A549 treated with CpdA at 1 μM for 4 hours (cell line): ENCODE results near the gene ZMYND10. TPM values are rescaled to one million over a fixed set of nuclear protein-coding genes. Genes with fewer than 3 reads are reported as not detected.

Experiments
- total RNA-seq: library from RNA; stranded (reverse); fragments of 200-300 nt; extraction: Qiagen RNA extraction; gene quantifications from 5 replicates; pipeline ENCODE4 v1.2.3, GENCODE V29; 2022; ENCODE audit warnings: low read depth

Gene ZMYND10
- total RNA-seq: 0.36 to 1.3 TPM (median 0.91 TPM) in 5 replicates

GRCh38 chr3:50345586-50346234 lies at the start of gene ZMYND10:
Gene ZMYND10 (minus strand): TSS chr3:50345732. CDS start chr3:50345579, 153 bp downstream.

GRCh38 chr3:50358911-50359759 lies 13.6 kb upstream of the ZMYND10 start, which contains the start of gene TMEM115:
Gene TMEM115 (minus strand): TSS chr3:50359521. CDS start chr3:50359063, 458 bp downstream.

DNA sequence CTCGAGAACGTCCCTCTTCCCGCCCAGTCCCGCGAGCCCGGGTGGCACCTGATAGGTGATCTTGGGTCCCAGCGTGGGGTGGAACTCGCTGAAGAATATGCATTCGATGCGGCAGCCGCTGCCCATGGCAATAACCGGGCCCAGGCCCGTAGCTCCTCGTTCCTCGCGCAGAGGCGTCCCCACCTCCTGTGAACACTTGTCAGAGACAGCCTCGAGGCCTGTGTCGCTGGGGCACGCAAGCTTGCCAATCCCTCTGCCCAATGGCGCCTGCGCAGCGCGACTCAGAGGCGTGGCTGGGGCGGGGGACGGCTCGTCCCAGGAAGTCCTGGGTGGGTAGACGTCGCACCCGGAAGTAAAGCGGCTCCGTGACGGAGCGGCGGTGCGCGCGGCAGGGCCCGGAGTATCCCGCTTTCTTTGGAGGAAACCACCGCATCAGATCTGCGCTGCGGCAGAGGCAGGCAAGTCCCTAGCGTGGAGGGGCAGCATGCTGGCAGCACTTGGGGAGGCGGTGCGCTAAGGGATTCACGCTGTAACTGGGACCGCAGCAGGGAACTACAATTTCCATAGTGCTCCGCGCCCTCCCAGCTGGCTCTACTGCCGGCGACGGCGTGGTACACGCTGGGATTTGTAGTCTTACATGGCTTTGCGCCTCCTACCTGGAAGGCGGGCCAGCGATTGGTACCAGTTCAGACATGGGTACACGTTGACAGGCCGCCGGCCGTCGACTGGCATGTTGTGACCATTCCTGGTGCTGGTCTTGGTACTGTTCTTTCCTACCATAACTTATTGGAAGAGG lies 5.2 kb upstream of the ZMYND10 start, which contains the start of the genes CYB561D2 and NPRL2:
CYB561D2 (plus strand) TSS at position 336 of the 796 bp plus-strand sequence. CDS start 572 bp downstream, outside the sequence.
NPRL2 (minus strand) TSS at position 249 of the 796 bp plus-strand sequence; CDS start at position 126, 123 bp downstream.

GRCh38 chr3:50340448-50341329 lies 4.8 kb downstream of the ZMYND10 start, which contains the start of gene RASSF1:
Gene RASSF1 (minus strand): TSS chr3:50340836. CDS start chr3:50340805, 31 bp downstream.

DNA sequence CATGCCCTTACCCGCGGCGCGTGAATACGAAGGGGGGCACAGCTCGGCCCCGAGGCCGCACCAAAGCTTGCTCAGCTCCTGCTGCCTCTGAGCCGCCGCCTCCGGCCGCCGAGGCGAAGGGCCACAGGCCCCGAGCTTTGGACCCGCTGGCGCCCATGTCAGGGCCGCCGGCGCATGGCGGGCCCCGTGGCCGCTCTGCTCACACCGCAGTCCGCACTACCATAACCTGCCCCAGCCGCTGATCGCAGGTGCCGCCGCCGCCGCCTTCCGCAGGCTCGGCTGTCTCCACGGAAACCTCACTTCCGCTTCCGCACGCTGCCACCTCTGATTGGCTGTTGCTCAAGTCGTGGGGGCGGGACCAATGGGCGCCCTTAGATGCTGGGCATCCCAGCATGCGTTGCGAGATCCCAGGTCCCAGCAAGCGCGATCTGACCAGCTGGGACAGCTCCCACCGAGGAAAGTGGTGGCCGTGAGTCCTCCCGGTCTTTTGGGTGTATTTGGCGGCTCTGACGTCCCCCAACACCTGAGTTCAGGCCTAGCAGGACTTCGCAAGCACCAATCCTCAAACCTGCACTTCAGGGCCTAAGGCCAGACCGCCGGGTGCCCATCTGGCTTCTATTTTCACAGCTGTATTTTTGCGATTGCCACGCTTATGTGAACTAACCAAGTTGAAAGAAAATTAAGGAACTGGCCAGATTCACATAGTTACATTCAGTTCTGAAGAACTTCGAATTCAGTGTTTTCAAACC lies 17.4 kb downstream of the ZMYND10 start, which contains the start of gene TUSC2:
TUSC2 (minus strand) TSS at position 281 of the 749 bp plus-strand sequence; CDS start at position 157, 124 bp downstream.

GRCh38 chr3:50322386-50323091 lies 23.0 kb downstream of the ZMYND10 start, which contains the start of gene HYAL2:
Gene HYAL2 (minus strand): TSS chr3:50322745. CDS start chr3:50320489, 2,256 bp downstream.

GRCh38 chr3:50303013-50303815 lies 42.3 kb downstream of the ZMYND10 start, which contains the start of gene HYAL1:
Gene HYAL1 (minus strand): TSS chr3:50303574. CDS start chr3:50302956, 618 bp downstream.

GRCh38 chr3:50298836-50299637 lies 46.5 kb downstream of the ZMYND10 start, which contains the start of the genes HYAL3 and NAA80:
Gene HYAL3 (minus strand): TSS chr3:50299405. CDS start chr3:50295602, 3,803 bp downstream.
Gene NAA80 (minus strand): TSS chr3:50299405. CDS start chr3:50297463, 1,942 bp downstream.

DNA sequence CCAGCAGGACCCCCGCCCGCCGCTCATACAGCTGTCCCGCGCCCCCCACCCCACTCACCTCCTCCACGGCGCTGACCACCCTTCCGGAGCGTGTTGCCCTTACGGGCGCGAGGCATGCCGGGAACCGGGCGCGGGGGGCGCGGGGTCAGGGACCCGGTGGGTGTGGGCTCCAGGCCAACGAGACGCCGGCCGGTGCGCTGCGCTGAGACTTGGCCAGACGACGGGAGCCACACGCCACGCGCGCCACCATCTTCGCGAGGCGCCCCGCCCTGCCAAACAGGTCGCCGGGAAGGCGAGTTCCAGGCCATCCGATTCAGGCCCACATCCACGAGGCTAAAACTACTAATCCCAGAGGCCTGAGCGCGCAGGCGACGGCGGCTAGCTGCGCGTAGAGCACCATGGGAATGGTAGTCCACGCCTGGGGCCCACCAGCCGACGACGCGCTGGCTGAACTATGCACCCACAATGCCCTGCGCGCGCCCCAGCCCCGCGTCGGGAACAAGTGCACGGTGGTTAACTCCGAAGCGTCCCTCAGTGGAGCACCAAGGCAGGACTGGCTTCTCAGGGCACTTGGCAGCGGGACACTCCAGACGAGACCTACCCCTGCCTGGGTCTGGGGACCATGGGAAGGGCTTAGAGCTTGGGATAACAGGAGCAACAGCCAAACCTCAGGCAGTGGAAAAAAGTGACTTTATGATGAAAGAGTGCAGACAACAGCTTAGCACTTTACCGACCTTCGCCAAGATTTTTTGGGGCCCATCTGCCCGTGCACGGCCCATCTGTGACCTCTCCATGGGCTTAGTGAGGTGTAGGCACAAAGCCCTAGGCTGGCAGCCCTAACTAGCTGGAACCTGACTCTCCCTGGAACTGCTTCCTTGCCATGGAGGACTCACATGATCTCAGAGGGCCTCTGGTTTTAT lies 53.1 kb downstream of the ZMYND10 start, which contains the start of gene IFRD2:
IFRD2 (minus strand) TSS at position 271 of the 920 bp plus-strand sequence; CDS start at position 116, 155 bp downstream.

Other genes with a start within 250 kb of the ZMYND10 start
- gene SEMA3F, start 190.4 kb downstream of the ZMYND10 start, total RNA-seq: 7.1 to 10.5 TPM (median 10.0 TPM) in 5 replicates
- gene GNAT1, start 154.1 kb downstream of the ZMYND10 start, total RNA-seq: 0.02 TPM in 1 of 5 replicates, not detected in the others
- gene SLC38A3, start 140.5 kb downstream of the ZMYND10 start, total RNA-seq: 0.01 to 0.04 TPM in 2 of 5 replicates, not detected in the others
- 33.5 to 45.0 TPM (median 41.8 TPM) in 5 replicates for gene GNAI2, start 109.5 kb downstream of the ZMYND10 start, total RNA-seq
- gene SEMA3B, start 76.6 kb downstream of the ZMYND10 start, total RNA-seq: 4.8 to 9.3 TPM (median 6.9 TPM) in 5 replicates
- gene LSMEM2, start 66.6 kb downstream of the ZMYND10 start, total RNA-seq: 0.05 to 0.14 TPM (median 0.13 TPM) in 3 of 5 replicates, not detected in the others
- gene IFRD2, start 53.3 kb downstream of the ZMYND10 start, total RNA-seq: 73.1 to 96.7 TPM (median 94.7 TPM) in 5 replicates
- gene HYAL3, start 46.3 kb downstream of the ZMYND10 start, total RNA-seq: 7.8 to 10.6 TPM (median 9.1 TPM) in 5 replicates
- 5.1 to 7.7 TPM (median 6.0 TPM) in 5 replicates for gene NAA80, start 46.3 kb downstream of the ZMYND10 start, total RNA-seq
- 0.31 to 0.48 TPM (median 0.38 TPM) in 5 replicates for gene HYAL1, start 42.2 kb downstream of the ZMYND10 start, total RNA-seq
- 18.8 to 27.5 TPM (median 23.2 TPM) in 5 replicates for gene HYAL2, start 23.0 kb downstream of the ZMYND10 start, total RNA-seq
- 21.8 to 37.7 TPM (median 36.6 TPM) in 5 replicates for gene TUSC2, start 17.5 kb downstream of the ZMYND10 start, total RNA-seq
- 16.4 to 20.7 TPM (median 18.7 TPM) in 5 replicates for gene RASSF1, start 4.9 kb downstream of the ZMYND10 start, total RNA-seq
- gene NPRL2, start 5.0 kb upstream of the ZMYND10 start, total RNA-seq: 13.4 to 15.1 TPM (median 13.8 TPM) in 5 replicates
- gene CYB561D2, start 5.1 kb upstream of the ZMYND10 start, total RNA-seq: 14.6 to 22.0 TPM (median 21.1 TPM) in 5 replicates
- 37.1 to 46.1 TPM (median 45.8 TPM) in 5 replicates for gene TMEM115, start 13.8 kb upstream of the ZMYND10 start, total RNA-seq
- gene CACNA2D2, start 157.9 kb upstream of the ZMYND10 start, total RNA-seq: 0.28 to 0.66 TPM (median 0.52 TPM) in 5 replicates
- 2.1 to 3.1 TPM (median 2.6 TPM) in 5 replicates for gene C3orf18, start 222.0 kb upstream of the ZMYND10 start, total RNA-seq
- gene HEMK1, start 223.8 kb upstream of the ZMYND10 start, total RNA-seq: 4.9 to 6.9 TPM (median 6.5 TPM) in 5 replicates